ENCODE measurements around the gene MMS22L. TPM values are rescaled to one million over a fixed set of nuclear protein-coding genes. Genes with fewer than 3 reads are reported as not detected.

MMS22L gene
- total RNA-seq (2012; rRNA removed) = 18.6 and 30.6 TPM in 2 replicates
- polyA plus RNA-seq (2012; rRNA removed) = 5.1 and 6.1 TPM in 2 replicates
- 0.89 and 1.9 TPM in 2 replicates for polyA plus RNA-seq (2012; cell fraction: cytosol; rRNA removed)
- polyA plus RNA-seq (2012; cell fraction: nucleus; rRNA removed; ENCODE audit: low replicate concordance) = 0.64 and 5.4 TPM in 2 replicates
- percentile 55 among the genes with signal in this experiment for Bru-seq, nascent RNA
- percentile 49 among the genes with signal in this experiment for BruChase-seq, experiment 1, labeled RNA remaining after a 6-hour chase
- percentile 53 among the genes with signal in this experiment for BruChase-seq, experiment 2, labeled RNA remaining after a 2-hour chase
- long read RNA-seq, partial matches to known transcripts = 2 of 9 reads
- long read RNA-seq, other reads (novel, unspliced or antisense) = 7 of 9 reads

GRCh38 chr6:97282726-97283617 lies at the start of gene MMS22L:
MMS22L (minus strand) TSS chr6:97283216; CDS start chr6:97282477, 739 bp downstream.
- no peaks in the 10 kb centered on the region for H4K20me1 ChIP-seq (ENCODE audit: insufficient read depth, low read length)
- H3K23ac ChIP-seq (ENCODE audit: low read depth, low read length) = peak within 1 kb of the TSS; percentile 49
- H3K4me2 ChIP-seq (ENCODE audit: low read depth, low read length) = peak within 1 kb of the TSS; percentile 99
- peak within 1 kb of the TSS; percentile 43 for H3K18ac ChIP-seq (ENCODE audit: low read depth, low read length)
- H4K8ac ChIP-seq (ENCODE audit: low read depth in 2 of 2, low read length in 2 of 2) = peak within 1 kb of the TSS; percentile 72 to 78
- peak within 1 kb of the TSS; percentile 48 for H4K91ac ChIP-seq (ENCODE audit: insufficient read depth, low read depth, low read length)
- no peak within 1 kb of the TSS for H2BK20ac ChIP-seq (ENCODE audit: low read depth, low read length)
- peak within 1 kb of the TSS; percentile 27; the same call in 1 of the 2 replicates for H4K5ac ChIP-seq (ENCODE audit: low read depth, low read length)
- H3K4me1 ChIP-seq (ENCODE audit: control insufficient read depth, insufficient read depth, low read length) = no peaks in the 10 kb centered on the region
- H3K9ac ChIP-seq (ENCODE audit: low read depth, low read length) = peak within 1 kb of the TSS; percentile 83
- peak within 1 kb of the TSS; percentile 9; the same call in 2 of the 3 replicates for H2BK15ac ChIP-seq (ENCODE audit: low read depth, low read length)
- CTCF ChIA-PET = interaction anchor here (1.5 kb wide), 1 partner anchor 112 kb away, joined by 3 read pairs; no protein-coding TSS in a partner anchor
- no peaks in the 10 kb centered on the region for H3K9me3 ChIP-seq (ENCODE audit: control insufficient read depth, insufficient read depth, low read length)
- TF ChIP-seq MAZ (IDR thresholded peaks at IDR 0.05; ENCODE audit: borderline replicate concordance, low read depth, low read length) (peak; percentile 39; the same call in 1 of the 2 replicates), BHLHE40 (IDR thresholded peaks at IDR 0.05; ENCODE audit: low read depth, low read length) (no peak)
- peak within 1 kb of the TSS; percentile 97 for H2AFZ ChIP-seq (replicated peaks; ENCODE audit: low read length, poor library complexity)
- in situ Hi-C loops (cut with MboI; ENCODE audit: low sequenced_read_pairs) (no loop called here), dilution Hi-C loops (cut with HindIII; ENCODE audit: low sequenced_read_pairs, unreplicated experiment) (no loop called here), intact Hi-C loops (cut with micrococcal nuclease) (loop anchor here (2.0 kb wide), 1 partner anchor 96 kb away; no protein-coding TSS in a partner anchor)
- H3K4me3 ChIP-seq (ENCODE audit: insufficient read depth, low read depth, low read length) = peak within 1 kb of the TSS; percentile 64
- peak within 1 kb of the TSS; percentile 65 for H3K4ac ChIP-seq (ENCODE audit: low read depth, low read length)
- no peaks in the 10 kb centered on the region for H3K36me3 ChIP-seq (ENCODE audit: control insufficient read depth, insufficient read depth, low read length)
- peaks cover 10% of the 10 kb centered on the region in 2 experiments; a peak in 3 of 4 replicates for H3K79me1 ChIP-seq (ENCODE audit: low read depth in 1 of 2, low read length in 2 of 2)
- peak; percentile 99 for ATAC-seq (ENCODE audit: low read depth)
- no peak within 1 kb of the TSS for H2AK5ac ChIP-seq (ENCODE audit: low read depth, low read length)
- H3K56ac ChIP-seq (ENCODE audit: extremely low read depth, insufficient read depth, low read length) = peak within 1 kb of the TSS; percentile 2; the same call in 1 of the 2 replicates
- POLR2A ChIA-PET (ENCODE audit: unreplicated experiment) = interaction anchor here (0.6 to 0.7 kb wide), 3 partner anchors 49 to 475 kb away, joined by 4 to 8 read pairs (median 4); no protein-coding TSS in a partner anchor
- DNase-seq = peak; percentile 94
- H3K14ac ChIP-seq (replicated peaks; ENCODE audit: low read depth, low read length) = peak within 1 kb of the TSS; percentile 61
- H2AK9ac ChIP-seq (replicated peaks; ENCODE audit: low read depth, low read length, poor library complexity) = peak within 1 kb of the TSS; percentile 71
- WGBS, 2 experiments (ENCODE audit: extremely low coverage in 2 of 2, insufficient read length in 1 of 2) = 0% methylated on average over 3 of the region's 67 CpGs; no CpG with 5 or more reads in 1 of the 2 experiments
- peak within 1 kb of the TSS; percentile 26; the same call in 1 of the 2 replicates for H2BK120ac ChIP-seq (ENCODE audit: low read depth, low read length)
- H3K9me1 ChIP-seq (ENCODE audit: insufficient read depth, low read length) = peaks cover under 1% of the 10 kb centered on the region; the same call in 1 of the 2 replicates
- no TSS peak for BruUV-seq (replicated peaks)
- peak within 1 kb of the TSS; percentile 33 for H2BK5ac ChIP-seq (ENCODE audit: low read depth, low read length, poor library complexity, severe bottlenecking)
- H3K27ac ChIP-seq (ENCODE audit: insufficient read depth, low read length) = peak within 1 kb of the TSS; percentile 64
- H3K27me3 ChIP-seq (ENCODE audit: control insufficient read depth, insufficient read depth, low read length) = no peaks in the 10 kb centered on the region
